GM23248 (cell line): ENCODE measurements around the gene PTPRN2.

Experiments
- EZH2 ChIP-seq: fragments of 200-600 bp; sonication (generic); IDR thresholded peaks from 2 replicates; pipeline ENCODE4 v1.6.1; 2018; ENCODE audit warnings: antibody characterized with exemption, mild to moderate bottlenecking; ENCODE audit not compliant: insufficient read depth, poor library complexity, severe bottlenecking
- EZH2phosphoT487 ChIP-seq: fragments of 200-600 bp; sonication (generic); IDR thresholded peaks from 2 replicates; pipeline ENCODE4 v1.6.1; 2018; ENCODE audit warnings: antibody characterized with exemption, moderate library complexity, mild to moderate bottlenecking, low read depth; ENCODE audit not compliant: insufficient read depth

DNA sequence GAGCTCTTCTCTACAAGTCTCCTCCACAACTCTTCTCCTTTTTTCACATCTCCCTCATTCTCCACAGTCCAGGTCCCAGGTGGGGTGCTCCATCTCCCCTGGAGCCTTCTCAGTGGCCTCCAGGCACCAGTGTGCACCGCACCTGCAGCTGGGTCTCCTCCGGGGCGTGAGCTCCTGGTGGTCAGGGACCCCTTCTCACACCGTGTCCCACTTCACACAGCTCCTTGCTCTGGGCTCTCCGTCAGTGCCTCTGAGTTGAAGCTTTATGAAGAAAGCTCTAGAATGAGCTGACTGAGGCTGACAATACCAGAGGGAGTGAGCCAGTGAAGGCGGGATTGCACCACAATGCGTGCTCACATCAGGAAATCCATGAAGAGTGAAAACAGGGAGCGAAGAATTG is 960.6 kb downstream of the PTPRN2 start:
- no peak for TF ChIP-seq EZH2
- no peak for TF ChIP-seq EZH2phosphoT487
